HepG2 (cell line): ENCODE data around the gene C2orf49. TPM values are rescaled to one million over a fixed set of nuclear protein-coding genes. Genes with fewer than 3 reads are reported as not detected.

ENCODE experiments used
- ATF7-NPFF ChIP-seq: sonication (generic); formaldehyde crosslinking; IDR thresholded peaks from 2 replicates; pipeline ENCODE4 v1.8.1; 2023; ENCODE audit warnings: mild to moderate bottlenecking, low read depth, missing genetic modification reagents, moderate library complexity
- CAMTA2 ChIP-seq: sonication (generic); formaldehyde crosslinking; IDR thresholded peaks from 2 replicates; pipeline ENCODE4 v1.4.0; 2020; ENCODE audit warnings: mild to moderate bottlenecking, missing genetic modification reagents, borderline replicate concordance
- CBX5 ChIP-seq: sonication (generic); formaldehyde crosslinking; IDR thresholded peaks from 2 replicates; pipeline ENCODE4 v1.4.0; 2020; ENCODE audit warnings: missing genetic modification reagents, borderline replicate concordance
- CCDC6 ChIP-seq: sonication (generic); formaldehyde crosslinking; IDR thresholded peaks from 2 replicates; pipeline ENCODE4 v1.8.1; 2022; ENCODE audit warnings: mild to moderate bottlenecking, missing genetic modification reagents, moderate library complexity
- NFKBIZ ChIP-seq: IDR thresholded peaks from 2 replicates; pipeline ENCODE4 v1.6.1; 2018; ENCODE audit warnings: missing genetic modification reagents, missing compliant biosample characterization
- SETDB1 ChIP-seq: sonication (generic); formaldehyde crosslinking; IDR thresholded peaks from 2 replicates; pipeline ENCODE4 v1.5.1; 2020; ENCODE audit warnings: missing genetic modification reagents, mild to moderate bottlenecking, borderline replicate concordance
- ZFP1 ChIP-seq: IDR thresholded peaks from 2 replicates; pipeline ENCODE4 v1.6.1; 2016
- ZFP37 ChIP-seq: sonication (generic); formaldehyde crosslinking; IDR thresholded peaks from 2 replicates; pipeline ENCODE4 v1.4.0; 2020; ENCODE audit warnings: missing genetic modification reagents, borderline replicate concordance
- ZNF383 ChIP-seq: sonication (generic); formaldehyde crosslinking; IDR thresholded peaks from 2 replicates; pipeline ENCODE4 v1.4.0; 2020; ENCODE audit warnings: missing genetic modification reagents, mild to moderate bottlenecking, borderline replicate concordance
- ZNF501 ChIP-seq: sonication (generic); formaldehyde crosslinking; IDR thresholded peaks from 2 replicates; pipeline ENCODE4 v1.5.1; 2020; ENCODE audit warnings: mild to moderate bottlenecking, moderate library complexity, missing genetic modification reagents
- ZNF709 ChIP-seq: sonication (generic); formaldehyde crosslinking; IDR thresholded peaks from 2 replicates; pipeline ENCODE4 v1.5.0; 2020; ENCODE audit warnings: mild to moderate bottlenecking, missing genetic modification reagents
- ZNF839 ChIP-seq: sonication (generic); formaldehyde crosslinking; IDR thresholded peaks from 2 replicates; pipeline ENCODE4 v1.4.0; 2020; ENCODE audit warnings: missing genetic modification reagents, mild to moderate bottlenecking, borderline replicate concordance
- ZSCAN9 ChIP-seq: IDR thresholded peaks from 2 replicates; pipeline ENCODE4 v1.6.1; 2016; ENCODE audit warnings: borderline replicate concordance
- polyA plus RNA-seq, 8 experiments: library from polyadenylated mRNA; depleted of rRNA in 3 of 8; stranded (reverse) in 7 of 8; unstranded in 1 of 8; fragments of >200 nt; fragmentation: Illumina TruSeq in 4 of 8; extraction: Trizol in 4 of 8; gene quantifications; 2 replicates each; pipeline versions ENCODE4 v1.2.1 to v1.2.3, GENCODE V29; 2011 to 2016; ENCODE audit warnings: low read depth in 4 of 8, missing spikeins in 1 of 8, mixed read lengths in 1 of 8; ENCODE audit not compliant: insufficient read depth in 1 of 8
- total RNA-seq, 5 experiments: library from RNA; depleted of rRNA; stranded (reverse); fragments of >200 nt; fragmentation: Illumina TruSeq; extraction: Trizol; gene quantifications; 2 replicates each; pipeline ENCODE4 v1.2.3, GENCODE V29; 2016; ENCODE audit warnings: low read depth in 1 of 5
- TF ChIP-seq, protein P1 (sequence below): sonication (generic); formaldehyde crosslinking; IDR thresholded peaks from 2 replicates; pipeline ENCODE4 v1.4.0; 2020; ENCODE audit warnings: mild to moderate bottlenecking, missing genetic modification reagents
- TF ChIP-seq, protein P2 (sequence below): sonication (generic); formaldehyde crosslinking; IDR thresholded peaks from 2 replicates; pipeline ENCODE4 v1.8.0; 2022; ENCODE audit warnings: mild to moderate bottlenecking, missing genetic modification reagents; ENCODE audit not compliant: insufficient replicate concordance
- TF ChIP-seq, protein P3 (sequence below): IDR thresholded peaks from 2 replicates; pipeline ENCODE4 v1.6.1; 2016; ENCODE audit warnings: low read depth, missing genetic modification reagents, missing compliant biosample characterization

The C2orf49 gene
- total and polyA plus RNA-seq, 2 of the 13 experiments (the other 11 are each of a cell fraction or from before 2014, with no cell fraction given), result 24.7 to 28.8 TPM

DNA sequence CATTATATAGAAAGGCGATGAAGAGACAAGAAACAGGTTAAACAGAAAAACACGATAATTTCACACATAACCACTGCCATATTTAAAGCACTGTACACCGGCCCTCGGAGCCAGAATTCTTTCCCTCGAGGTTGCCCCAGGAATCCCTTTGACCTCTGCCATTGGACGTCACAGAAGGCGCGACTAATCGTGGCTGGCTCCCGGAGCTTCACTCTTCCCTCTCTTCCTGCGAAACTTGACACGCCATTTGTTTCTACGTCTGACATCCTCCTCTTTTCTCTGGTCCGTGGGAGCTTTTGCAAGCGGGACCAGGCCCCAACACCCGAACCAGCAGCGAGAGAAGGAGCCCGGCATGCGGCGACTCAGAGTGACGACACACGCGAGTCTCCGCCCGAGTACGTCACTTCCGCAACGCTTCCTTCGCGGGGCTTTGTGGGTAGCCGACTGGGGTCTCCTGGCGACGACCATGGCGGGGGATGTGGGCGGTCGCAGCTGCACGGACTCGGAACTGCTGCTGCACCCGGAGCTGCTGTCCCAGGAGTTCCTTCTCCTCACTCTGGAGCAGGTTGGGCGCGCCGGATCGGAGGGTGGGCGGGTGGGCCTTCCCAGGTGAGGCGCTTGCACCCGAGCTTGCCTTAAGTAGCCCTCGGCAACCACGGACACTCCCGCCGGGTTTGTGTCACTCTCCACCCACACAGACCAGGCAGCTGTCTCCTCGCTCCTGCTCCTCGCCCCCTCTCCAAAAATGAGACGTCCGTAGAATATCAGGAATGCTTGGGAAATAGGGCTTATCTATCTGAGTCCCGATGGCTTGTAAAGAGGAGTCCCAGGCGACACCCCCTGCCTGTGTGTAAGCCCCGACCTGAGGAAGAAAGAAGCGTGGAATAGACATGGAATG is at the start of gene C2orf49 (continued):
- TF ChIP-seq CAMTA2 (CRISPR knock-in tag) (0 out of 2 replicates have a peak, but pooled peaks have one; percentile 23), NFKBIZ (CRISPR knock-in tag) (no peak), ZNF709 (CRISPR knock-in tag) (no peak), ZNF839 (CRISPR knock-in tag) (peak; percentile 77; the same call in 1 of the 2 replicates), ZFP37 (CRISPR knock-in tag) (no peak), SETDB1 (CRISPR knock-in tag) (no peak), CBX5 (CRISPR knock-in tag) (peak; percentile 43; the same call in 1 of the 2 replicates), ATF7-NPFF (CRISPR knock-in tag) (no peak), ZNF383 (CRISPR knock-in tag) (no peak), ZFP1 (CRISPR knock-in tag) (peak; percentile 88; the same call in 1 of the 2 replicates), ZSCAN9 (CRISPR knock-in tag) (peak; percentile 65; the same call in 1 of the 2 replicates), ZNF501 (peak; percentile 95), CCDC6 (CRISPR knock-in tag) (no peak; the same call in none of the 2 replicates)
- TF ChIP-seq, protein P1, sequence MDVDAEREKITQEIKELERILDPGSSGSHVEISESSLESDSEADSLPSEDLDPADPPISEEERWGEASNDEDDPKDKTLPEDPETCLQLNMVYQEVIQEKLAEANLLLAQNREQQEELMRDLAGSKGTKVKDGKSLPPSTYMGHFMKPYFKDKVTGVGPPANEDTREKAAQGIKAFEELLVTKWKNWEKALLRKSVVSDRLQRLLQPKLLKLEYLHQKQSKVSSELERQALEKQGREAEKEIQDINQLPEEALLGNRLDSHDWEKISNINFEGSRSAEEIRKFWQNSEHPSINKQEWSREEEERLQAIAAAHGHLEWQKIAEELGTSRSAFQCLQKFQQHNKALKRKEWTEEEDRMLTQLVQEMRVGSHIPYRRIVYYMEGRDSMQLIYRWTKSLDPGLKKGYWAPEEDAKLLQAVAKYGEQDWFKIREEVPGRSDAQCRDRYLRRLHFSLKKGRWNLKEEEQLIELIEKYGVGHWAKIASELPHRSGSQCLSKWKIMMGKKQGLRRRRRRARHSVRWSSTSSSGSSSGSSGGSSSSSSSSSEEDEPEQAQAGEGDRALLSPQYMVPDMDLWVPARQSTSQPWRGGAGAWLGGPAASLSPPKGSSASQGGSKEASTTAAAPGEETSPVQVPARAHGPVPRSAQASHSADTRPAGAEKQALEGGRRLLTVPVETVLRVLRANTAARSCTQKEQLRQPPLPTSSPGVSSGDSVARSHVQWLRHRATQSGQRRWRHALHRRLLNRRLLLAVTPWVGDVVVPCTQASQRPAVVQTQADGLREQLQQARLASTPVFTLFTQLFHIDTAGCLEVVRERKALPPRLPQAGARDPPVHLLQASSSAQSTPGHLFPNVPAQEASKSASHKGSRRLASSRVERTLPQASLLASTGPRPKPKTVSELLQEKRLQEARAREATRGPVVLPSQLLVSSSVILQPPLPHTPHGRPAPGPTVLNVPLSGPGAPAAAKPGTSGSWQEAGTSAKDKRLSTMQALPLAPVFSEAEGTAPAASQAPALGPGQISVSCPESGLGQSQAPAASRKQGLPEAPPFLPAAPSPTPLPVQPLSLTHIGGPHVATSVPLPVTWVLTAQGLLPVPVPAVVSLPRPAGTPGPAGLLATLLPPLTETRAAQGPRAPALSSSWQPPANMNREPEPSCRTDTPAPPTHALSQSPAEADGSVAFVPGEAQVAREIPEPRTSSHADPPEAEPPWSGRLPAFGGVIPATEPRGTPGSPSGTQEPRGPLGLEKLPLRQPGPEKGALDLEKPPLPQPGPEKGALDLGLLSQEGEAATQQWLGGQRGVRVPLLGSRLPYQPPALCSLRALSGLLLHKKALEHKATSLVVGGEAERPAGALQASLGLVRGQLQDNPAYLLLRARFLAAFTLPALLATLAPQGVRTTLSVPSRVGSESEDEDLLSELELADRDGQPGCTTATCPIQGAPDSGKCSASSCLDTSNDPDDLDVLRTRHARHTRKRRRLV (CRISPR knock-in tag), result peak; percentile 76; the same call in 1 of the 2 replicates
- TF ChIP-seq, protein P2, sequence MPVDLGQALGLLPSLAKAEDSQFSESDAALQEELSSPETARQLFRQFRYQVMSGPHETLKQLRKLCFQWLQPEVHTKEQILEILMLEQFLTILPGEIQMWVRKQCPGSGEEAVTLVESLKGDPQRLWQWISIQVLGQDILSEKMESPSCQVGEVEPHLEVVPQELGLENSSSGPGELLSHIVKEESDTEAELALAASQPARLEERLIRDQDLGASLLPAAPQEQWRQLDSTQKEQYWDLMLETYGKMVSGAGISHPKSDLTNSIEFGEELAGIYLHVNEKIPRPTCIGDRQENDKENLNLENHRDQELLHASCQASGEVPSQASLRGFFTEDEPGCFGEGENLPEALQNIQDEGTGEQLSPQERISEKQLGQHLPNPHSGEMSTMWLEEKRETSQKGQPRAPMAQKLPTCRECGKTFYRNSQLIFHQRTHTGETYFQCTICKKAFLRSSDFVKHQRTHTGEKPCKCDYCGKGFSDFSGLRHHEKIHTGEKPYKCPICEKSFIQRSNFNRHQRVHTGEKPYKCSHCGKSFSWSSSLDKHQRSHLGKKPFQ, result no peak
- TF ChIP-seq, protein P3, sequence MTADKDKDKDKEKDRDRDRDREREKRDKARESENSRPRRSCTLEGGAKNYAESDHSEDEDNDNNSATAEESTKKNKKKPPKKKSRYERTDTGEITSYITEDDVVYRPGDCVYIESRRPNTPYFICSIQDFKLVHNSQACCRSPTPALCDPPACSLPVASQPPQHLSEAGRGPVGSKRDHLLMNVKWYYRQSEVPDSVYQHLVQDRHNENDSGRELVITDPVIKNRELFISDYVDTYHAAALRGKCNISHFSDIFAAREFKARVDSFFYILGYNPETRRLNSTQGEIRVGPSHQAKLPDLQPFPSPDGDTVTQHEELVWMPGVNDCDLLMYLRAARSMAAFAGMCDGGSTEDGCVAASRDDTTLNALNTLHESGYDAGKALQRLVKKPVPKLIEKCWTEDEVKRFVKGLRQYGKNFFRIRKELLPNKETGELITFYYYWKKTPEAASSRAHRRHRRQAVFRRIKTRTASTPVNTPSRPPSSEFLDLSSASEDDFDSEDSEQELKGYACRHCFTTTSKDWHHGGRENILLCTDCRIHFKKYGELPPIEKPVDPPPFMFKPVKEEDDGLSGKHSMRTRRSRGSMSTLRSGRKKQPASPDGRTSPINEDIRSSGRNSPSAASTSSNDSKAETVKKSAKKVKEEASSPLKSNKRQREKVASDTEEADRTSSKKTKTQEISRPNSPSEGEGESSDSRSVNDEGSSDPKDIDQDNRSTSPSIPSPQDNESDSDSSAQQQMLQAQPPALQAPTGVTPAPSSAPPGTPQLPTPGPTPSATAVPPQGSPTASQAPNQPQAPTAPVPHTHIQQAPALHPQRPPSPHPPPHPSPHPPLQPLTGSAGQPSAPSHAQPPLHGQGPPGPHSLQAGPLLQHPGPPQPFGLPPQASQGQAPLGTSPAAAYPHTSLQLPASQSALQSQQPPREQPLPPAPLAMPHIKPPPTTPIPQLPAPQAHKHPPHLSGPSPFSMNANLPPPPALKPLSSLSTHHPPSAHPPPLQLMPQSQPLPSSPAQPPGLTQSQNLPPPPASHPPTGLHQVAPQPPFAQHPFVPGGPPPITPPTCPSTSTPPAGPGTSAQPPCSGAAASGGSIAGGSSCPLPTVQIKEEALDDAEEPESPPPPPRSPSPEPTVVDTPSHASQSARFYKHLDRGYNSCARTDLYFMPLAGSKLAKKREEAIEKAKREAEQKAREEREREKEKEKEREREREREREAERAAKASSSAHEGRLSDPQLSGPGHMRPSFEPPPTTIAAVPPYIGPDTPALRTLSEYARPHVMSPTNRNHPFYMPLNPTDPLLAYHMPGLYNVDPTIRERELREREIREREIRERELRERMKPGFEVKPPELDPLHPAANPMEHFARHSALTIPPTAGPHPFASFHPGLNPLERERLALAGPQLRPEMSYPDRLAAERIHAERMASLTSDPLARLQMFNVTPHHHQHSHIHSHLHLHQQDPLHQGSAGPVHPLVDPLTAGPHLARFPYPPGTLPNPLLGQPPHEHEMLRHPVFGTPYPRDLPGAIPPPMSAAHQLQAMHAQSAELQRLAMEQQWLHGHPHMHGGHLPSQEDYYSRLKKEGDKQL (CRISPR knock-in tag), result no peak
